HepG2 (cell line): ENCODE data around the gene ITPR1. TPM values are rescaled to one million over a fixed set of nuclear protein-coding genes. Genes with fewer than 3 reads are reported as not detected.

Source experiments
- FIP1L1 ChIP-seq: fragments of 200-400 bp; formaldehyde crosslinking; IDR thresholded peaks from 2 replicates; pipeline ENCODE4 v1.6.1; 2018; ENCODE audit warnings: low read depth, mild to moderate bottlenecking, low read length, moderate library complexity, borderline replicate concordance; ENCODE audit not compliant: insufficient read depth
- FOXK1 ChIP-seq: sonication (generic); formaldehyde crosslinking; IDR thresholded peaks from 2 replicates; pipeline ENCODE4 v1.4.0; 2020; ENCODE audit warnings: low read depth, missing genetic modification reagents, borderline replicate concordance
- HDAC1 ChIP-seq: sonication (generic); formaldehyde crosslinking; IDR thresholded peaks from 2 replicates; pipeline ENCODE4 v1.5.1; 2020; ENCODE audit warnings: mild to moderate bottlenecking, missing genetic modification reagents
- HMG20B ChIP-seq: conservative IDR thresholded peaks from 2 replicates; pipeline ENCODE4 v1.6.1; 2016; ENCODE audit warnings: missing genetic modification reagents, missing compliant biosample characterization
- HNRNPK ChIP-seq: fragments of 200-400 bp; formaldehyde crosslinking; IDR thresholded peaks from 2 replicates; pipeline ENCODE4 v1.6.1; 2018; ENCODE audit warnings: low read length, low read depth, moderate library complexity, mild to moderate bottlenecking; ENCODE audit not compliant: poor library complexity, severe bottlenecking
- NR2F1 ChIP-seq, 2 experiments: fragments of 450-650 bp in 1 of 2; formaldehyde crosslinking in 1 of 2; IDR thresholded peaks; 2 replicates each; pipeline versions ENCODE4 v1.5.0 to v1.6.1; 2016 to 2020; ENCODE audit warnings: mild to moderate bottlenecking in 1 of 2, missing compliant biosample characterization in 1 of 2, missing genetic modification reagents in 1 of 2, moderate library complexity in 1 of 2
- SKI ChIP-seq: fragments of 450-650 bp; IDR thresholded peaks from one replicate; pipeline ENCODE4 v1.6.1; 2018; ENCODE audit warnings: mild to moderate bottlenecking; ENCODE audit not compliant: partially characterized antibody
- ZNF788 ChIP-seq: sonication (generic); formaldehyde crosslinking; IDR thresholded peaks from 2 replicates; pipeline ENCODE4 v1.5.0; 2020; ENCODE audit warnings: mild to moderate bottlenecking, missing genetic modification reagents, borderline replicate concordance
- ZSCAN31 ChIP-seq: sonication (generic); formaldehyde crosslinking; IDR thresholded peaks from 2 replicates; pipeline ENCODE4 v1.5.0; 2020; ENCODE audit warnings: low read depth, mild to moderate bottlenecking, missing genetic modification reagents
- polyA plus RNA-seq, 8 experiments: library from polyadenylated mRNA; depleted of rRNA in 3 of 8; stranded (reverse) in 7 of 8; unstranded in 1 of 8; fragments of >200 nt; fragmentation: Illumina TruSeq in 4 of 8; extraction: Trizol in 4 of 8; gene quantifications; 2 replicates each; pipeline versions ENCODE4 v1.2.1 to v1.2.3, GENCODE V29; 2011 to 2016; ENCODE audit warnings: low read depth in 4 of 8, missing spikeins in 1 of 8, mixed read lengths in 1 of 8; ENCODE audit not compliant: insufficient read depth in 1 of 8
- total RNA-seq, 5 experiments: library from RNA; depleted of rRNA; stranded (reverse); fragments of >200 nt; fragmentation: Illumina TruSeq; extraction: Trizol; gene quantifications; 2 replicates each; pipeline ENCODE4 v1.2.3, GENCODE V29; 2016; ENCODE audit warnings: low read depth in 1 of 5
- TF ChIP-seq, protein P1 (sequence below): sonication (generic); formaldehyde crosslinking; IDR thresholded peaks from 2 replicates; pipeline ENCODE4 v1.5.0; 2020; ENCODE audit warnings: mild to moderate bottlenecking, missing genetic modification reagents, borderline replicate concordance
- TF ChIP-seq, protein P2 (sequence below): IDR thresholded peaks from 2 replicates; pipeline ENCODE4 v1.6.1; 2016; ENCODE audit warnings: missing compliant biosample characterization, missing genetic modification reagents, borderline replicate concordance
- TF ChIP-seq, protein P3 (sequence below): sonication (generic); formaldehyde crosslinking; IDR thresholded peaks from 2 replicates; pipeline ENCODE4 v1.5.1; 2020; ENCODE audit warnings: mild to moderate bottlenecking, missing genetic modification reagents, borderline replicate concordance
- TF ChIP-seq, protein P4 (sequence below): IDR thresholded peaks from 2 replicates; pipeline ENCODE4 v1.6.1; 2016
- TF ChIP-seq, protein P5 (sequence below): sonication (generic); formaldehyde crosslinking; IDR thresholded peaks from 2 replicates; pipeline ENCODE4 v1.5.0; 2020; ENCODE audit warnings: mild to moderate bottlenecking, missing genetic modification reagents, moderate library complexity

ITPR1 gene
- total and polyA plus RNA-seq, 2 of the 13 experiments (the other 11 are each of a cell fraction or from before 2014, with no cell fraction given) = 10.0 to 11.4 TPM

DNA sequence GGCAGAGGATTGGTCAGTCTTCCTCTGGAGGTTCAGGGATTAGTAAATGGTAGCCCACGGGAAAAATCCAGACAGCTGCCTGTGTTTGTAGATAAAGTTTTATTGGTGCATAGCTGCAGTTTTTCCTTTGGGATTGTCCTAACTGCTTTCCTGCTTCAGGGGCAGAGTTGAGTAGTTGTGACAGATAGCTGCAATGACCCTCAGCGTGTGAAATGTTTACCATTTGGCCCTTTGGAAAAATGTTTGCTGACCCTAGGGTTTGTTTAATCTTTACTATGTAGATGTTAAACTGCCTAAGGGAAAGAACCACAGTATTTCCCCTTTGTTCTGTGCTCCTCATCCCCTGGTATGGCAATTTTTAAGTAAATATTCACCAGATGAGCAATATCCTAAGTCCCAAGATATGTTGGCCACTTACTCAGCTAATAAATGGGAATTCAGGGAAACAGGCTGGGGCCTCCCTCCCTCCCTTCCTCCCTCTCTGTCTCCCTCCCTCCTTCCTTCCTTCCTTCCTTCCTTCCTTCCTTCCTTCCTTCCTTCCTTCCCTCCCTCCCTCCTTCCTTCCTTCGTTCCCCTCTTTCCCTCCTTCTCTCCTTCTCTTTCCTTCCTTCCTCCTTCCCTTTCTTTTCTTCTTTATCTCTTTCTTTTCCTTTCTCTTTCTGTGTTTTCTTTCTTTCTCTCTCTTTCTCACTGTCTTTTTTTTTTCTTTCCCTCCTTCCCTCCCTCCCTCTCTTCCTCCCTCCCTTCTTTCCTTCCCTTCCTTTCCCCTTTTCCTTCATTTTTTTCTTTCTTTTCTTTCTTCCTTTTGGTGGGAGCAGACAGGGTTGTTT, 251.5 kb downstream of the ITPR1 start (continued):
- TF ChIP-seq, protein P1, sequence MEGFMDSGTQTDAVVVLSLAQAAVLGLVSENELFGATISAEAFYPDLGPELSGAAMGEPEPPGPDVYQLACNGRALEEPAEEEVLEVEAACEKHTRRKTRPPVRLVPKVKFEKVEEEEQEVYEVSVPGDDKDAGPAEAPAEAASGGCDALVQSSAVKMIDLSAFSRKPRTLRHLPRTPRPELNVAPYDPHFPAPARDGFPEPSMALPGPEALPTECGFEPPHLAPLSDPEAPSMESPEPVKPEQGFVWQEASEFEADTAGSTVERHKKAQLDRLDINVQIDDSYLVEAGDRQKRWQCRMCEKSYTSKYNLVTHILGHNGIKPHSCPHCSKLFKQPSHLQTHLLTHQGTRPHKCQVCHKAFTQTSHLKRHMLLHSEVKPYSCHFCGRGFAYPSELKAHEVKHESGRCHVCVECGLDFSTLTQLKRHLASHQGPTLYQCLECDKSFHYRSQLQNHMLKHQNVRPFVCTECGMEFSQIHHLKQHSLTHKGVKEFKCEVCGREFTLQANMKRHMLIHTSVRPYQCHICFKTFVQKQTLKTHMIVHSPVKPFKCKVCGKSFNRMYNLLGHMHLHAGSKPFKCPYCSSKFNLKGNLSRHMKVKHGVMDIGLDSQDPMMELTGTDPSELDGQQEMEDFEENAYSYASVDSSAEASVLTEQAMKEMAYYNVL = peak; percentile 99
- TF ChIP-seq, protein P2, sequence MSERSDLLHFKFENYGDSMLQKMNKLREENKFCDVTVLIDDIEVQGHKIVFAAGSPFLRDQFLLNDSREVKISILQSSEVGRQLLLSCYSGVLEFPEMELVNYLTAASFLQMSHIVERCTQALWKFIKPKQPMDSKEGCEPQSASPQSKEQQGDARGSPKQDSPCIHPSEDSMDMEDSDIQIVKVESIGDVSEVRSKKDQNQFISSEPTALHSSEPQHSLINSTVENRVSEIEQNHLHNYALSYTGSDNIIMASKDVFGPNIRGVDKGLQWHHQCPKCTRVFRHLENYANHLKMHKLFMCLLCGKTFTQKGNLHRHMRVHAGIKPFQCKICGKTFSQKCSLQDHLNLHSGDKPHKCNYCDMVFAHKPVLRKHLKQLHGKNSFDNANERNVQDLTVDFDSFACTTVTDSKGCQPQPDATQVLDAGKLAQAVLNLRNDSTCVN (CRISPR knock-in tag) = peak; percentile 91
- TF ChIP-seq, protein P3, sequence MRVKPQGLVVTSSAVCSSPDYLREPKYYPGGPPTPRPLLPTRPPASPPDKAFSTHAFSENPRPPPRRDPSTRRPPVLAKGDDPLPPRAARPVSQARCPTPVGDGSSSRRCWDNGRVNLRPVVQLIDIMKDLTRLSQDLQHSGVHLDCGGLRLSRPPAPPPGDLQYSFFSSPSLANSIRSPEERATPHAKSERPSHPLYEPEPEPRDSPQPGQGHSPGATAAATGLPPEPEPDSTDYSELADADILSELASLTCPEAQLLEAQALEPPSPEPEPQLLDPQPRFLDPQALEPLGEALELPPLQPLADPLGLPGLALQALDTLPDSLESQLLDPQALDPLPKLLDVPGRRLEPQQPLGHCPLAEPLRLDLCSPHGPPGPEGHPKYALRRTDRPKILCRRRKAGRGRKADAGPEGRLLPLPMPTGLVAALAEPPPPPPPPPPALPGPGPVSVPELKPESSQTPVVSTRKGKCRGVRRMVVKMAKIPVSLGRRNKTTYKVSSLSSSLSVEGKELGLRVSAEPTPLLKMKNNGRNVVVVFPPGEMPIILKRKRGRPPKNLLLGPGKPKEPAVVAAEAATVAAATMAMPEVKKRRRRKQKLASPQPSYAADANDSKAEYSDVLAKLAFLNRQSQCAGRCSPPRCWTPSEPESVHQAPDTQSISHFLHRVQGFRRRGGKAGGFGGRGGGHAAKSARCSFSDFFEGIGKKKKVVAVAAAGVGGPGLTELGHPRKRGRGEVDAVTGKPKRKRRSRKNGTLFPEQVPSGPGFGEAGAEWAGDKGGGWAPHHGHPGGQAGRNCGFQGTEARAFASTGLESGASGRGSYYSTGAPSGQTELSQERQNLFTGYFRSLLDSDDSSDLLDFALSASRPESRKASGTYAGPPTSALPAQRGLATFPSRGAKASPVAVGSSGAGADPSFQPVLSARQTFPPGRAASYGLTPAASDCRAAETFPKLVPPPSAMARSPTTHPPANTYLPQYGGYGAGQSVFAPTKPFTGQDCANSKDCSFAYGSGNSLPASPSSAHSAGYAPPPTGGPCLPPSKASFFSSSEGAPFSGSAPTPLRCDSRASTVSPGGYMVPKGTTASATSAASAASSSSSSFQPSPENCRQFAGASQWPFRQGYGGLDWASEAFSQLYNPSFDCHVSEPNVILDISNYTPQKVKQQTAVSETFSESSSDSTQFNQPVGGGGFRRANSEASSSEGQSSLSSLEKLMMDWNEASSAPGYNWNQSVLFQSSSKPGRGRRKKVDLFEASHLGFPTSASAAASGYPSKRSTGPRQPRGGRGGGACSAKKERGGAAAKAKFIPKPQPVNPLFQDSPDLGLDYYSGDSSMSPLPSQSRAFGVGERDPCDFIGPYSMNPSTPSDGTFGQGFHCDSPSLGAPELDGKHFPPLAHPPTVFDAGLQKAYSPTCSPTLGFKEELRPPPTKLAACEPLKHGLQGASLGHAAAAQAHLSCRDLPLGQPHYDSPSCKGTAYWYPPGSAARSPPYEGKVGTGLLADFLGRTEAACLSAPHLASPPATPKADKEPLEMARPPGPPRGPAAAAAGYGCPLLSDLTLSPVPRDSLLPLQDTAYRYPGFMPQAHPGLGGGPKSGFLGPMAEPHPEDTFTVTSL (CRISPR knock-in tag) = peak; percentile 90; the same call in 1 of the 2 replicates
- TF ChIP-seq, protein P4, sequence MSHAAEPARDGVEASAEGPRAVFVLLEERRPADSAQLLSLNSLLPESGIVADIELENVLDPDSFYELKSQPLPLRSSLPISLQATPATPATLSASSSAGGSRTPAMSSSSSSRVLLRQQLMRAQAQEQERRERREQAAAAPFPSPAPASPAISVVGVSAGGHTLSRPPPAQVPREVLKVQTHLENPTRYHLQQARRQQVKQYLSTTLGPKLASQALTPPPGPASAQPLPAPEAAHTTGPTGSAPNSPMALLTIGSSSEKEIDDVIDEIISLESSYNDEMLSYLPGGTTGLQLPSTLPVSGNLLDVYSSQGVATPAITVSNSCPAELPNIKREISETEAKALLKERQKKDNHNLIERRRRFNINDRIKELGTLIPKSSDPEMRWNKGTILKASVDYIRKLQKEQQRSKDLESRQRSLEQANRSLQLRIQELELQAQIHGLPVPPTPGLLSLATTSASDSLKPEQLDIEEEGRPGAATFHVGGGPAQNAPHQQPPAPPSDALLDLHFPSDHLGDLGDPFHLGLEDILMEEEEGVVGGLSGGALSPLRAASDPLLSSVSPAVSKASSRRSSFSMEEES (CRISPR knock-in tag) = peak; percentile 60
- TF ChIP-seq ZSCAN31 (CRISPR knock-in tag) (0 out of 2 replicates have a peak, but pooled peaks have one; percentile 6), NR2F1 (CRISPR knock-in tag; IDR thresholded peaks at IDR 0.05) (peak; percentile 18 to 62; a peak in 1 of 4 replicates), HDAC1 (CRISPR knock-in tag) (peak; percentile 67), SKI (peak; percentile 34), HNRNPK (peak; percentile 80), HMG20B (CRISPR knock-in tag) (peak; percentile 59; the same call in 1 of the 2 replicates), FOXK1 (CRISPR knock-in tag) (peak; percentile 55; the same call in 1 of the 2 replicates), FIP1L1 (no peak), ZNF788 (CRISPR knock-in tag) (0 out of 2 replicates have a peak, but pooled peaks have one; percentile 42)
- TF ChIP-seq, protein P5, sequence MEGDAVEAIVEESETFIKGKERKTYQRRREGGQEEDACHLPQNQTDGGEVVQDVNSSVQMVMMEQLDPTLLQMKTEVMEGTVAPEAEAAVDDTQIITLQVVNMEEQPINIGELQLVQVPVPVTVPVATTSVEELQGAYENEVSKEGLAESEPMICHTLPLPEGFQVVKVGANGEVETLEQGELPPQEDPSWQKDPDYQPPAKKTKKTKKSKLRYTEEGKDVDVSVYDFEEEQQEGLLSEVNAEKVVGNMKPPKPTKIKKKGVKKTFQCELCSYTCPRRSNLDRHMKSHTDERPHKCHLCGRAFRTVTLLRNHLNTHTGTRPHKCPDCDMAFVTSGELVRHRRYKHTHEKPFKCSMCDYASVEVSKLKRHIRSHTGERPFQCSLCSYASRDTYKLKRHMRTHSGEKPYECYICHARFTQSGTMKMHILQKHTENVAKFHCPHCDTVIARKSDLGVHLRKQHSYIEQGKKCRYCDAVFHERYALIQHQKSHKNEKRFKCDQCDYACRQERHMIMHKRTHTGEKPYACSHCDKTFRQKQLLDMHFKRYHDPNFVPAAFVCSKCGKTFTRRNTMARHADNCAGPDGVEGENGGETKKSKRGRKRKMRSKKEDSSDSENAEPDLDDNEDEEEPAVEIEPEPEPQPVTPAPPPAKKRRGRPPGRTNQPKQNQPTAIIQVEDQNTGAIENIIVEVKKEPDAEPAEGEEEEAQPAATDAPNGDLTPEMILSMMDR (CRISPR knock-in tag) = peak; percentile 25; the same call in 1 of the 2 replicates
